LoVo (cell line): Measurements from ENCODE around the gene AURKAIP1.

Experiments
- DNase-seq: peaks from one replicate; pipeline ENCODE4 v3.0.0-alpha.2; 2016; ENCODE audit warnings: low spot score

The AURKAIP1 gene

DNA sequence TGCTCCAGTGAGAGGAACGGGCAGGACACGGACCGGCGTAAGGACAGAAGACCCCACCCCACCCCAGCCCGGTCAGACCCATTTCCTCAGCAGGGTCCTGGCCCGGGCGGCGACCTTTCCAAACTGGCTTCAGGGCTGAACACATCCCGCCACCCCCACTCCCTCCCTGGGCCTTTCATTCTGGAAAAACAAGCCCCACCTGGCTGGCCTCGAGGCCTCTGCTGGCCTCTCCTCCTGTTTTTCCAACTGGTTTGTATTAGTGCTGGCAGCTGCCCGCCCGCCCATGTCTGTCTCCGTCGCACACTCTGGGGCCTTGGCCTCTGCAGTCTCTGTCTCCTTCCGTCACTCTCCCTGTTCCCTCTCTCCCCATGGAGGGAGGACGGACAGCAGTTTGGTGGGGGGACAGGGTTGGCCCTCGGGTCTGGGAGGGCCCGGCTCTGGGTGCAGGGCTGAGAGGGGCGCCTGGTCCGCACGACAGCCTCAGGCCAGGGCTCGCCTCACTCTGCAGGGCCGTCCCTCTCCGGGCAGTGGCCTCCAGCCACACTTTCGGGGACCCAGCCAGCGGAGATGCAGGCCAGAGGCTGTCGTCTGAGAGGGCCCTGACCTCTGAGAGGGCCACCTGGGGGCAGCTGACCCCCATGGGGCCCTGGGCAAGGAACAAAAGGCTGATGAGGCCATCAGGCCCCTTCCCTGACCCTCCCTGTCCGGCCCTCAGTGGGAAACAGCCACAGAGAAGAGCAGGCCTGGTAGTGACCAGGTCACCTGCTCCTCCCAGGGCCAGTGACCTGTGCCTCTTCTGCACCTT, 15.1 kb downstream of the AURKAIP1 start:
- no peak for DNase-seq

DNA sequence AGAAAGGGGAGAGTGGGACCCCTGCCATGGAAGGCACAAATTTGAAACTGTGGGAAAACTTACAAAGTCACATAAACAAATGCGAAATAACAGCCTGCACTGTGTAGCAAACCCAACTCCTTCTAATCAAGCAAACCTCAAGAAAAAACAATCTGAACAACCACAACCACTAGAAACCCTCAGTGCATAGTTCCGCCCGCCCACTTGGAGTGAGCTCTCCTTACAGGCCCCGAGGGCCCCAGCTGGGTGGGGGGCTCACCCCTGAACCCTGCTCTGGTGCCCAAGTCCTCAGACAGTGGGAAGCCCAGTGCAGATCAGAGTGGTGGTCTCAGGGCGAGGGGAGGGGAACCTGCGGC, 15.7 kb downstream of the AURKAIP1 start:
- no peak for DNase-seq

DNA sequence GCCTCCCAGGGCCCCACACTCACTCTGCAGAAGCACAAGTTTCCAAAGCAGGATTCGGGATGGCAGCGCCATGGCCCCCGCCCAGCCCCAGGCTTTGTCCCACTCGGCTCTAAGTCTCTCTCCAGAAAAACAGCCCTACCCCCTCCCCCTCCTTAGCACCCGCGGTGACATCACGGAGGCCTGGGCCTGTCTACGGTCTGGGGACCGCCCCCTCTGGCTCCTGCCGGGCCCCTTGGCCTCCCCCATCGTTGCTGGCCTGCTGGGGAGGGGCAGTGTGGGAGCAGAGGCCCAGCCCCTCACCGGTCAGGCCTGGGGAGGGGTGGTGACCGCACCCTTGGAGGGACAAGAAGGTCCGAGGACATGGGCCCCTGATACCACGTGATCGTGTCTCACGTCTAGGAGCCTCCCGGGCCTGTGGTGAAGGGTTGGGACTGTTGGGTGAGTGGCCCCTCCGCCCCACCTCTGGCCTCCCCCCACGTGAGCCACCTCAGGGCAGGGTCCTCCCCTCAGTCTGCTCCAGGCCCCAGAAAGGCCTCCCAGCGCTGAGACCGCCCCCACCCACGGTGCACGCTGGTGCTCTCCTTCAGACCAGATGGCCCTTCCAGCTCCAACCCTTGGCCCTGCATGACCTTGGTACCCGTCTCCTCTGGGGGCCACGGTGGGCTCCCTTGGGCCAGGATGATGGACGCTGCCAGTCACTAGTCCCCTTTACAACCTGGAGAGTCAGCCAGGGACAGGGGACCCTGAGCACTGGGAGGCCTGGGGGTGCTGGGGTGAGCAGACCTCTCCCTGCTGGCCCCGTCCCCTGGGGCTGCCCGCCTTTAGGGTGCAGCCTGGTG, 16.4 kb downstream of the AURKAIP1 start, which contains the start of gene MXRA8:
Gene MXRA8 (minus strand): TSS at position 123 of the 839 bp plus-strand sequence. CDS start 51 bp downstream, at position 72.
- no peak for DNase-seq

DNA sequence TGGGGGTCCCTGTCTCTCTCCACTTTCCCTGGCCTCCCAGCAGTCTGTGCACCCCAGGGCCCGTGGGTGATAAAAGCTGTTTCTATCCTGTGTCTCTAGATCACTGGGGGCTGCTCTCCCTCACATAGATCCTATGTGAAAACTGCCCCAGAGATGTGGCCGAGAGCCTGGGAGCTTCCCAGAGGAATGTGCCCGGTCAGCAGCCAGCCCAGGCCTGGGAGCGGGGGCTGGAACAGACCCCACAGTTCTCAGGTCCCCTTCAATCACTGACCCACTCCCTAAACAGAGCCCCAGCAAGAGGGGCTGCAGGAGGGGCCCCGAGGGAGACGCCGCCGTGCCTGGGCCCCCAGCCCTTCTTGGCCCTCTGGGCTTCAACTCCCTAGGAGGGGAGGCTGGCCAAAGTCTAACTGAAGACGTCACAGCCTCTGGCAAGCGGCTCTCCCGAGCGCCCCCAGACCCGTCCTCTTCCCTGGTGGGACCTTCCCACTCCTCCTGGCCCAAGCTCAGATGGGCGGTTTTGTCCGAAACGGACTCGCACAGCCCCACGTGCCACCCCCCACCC, 17.1 kb downstream of the AURKAIP1 start:
- no peak for DNase-seq

DNA sequence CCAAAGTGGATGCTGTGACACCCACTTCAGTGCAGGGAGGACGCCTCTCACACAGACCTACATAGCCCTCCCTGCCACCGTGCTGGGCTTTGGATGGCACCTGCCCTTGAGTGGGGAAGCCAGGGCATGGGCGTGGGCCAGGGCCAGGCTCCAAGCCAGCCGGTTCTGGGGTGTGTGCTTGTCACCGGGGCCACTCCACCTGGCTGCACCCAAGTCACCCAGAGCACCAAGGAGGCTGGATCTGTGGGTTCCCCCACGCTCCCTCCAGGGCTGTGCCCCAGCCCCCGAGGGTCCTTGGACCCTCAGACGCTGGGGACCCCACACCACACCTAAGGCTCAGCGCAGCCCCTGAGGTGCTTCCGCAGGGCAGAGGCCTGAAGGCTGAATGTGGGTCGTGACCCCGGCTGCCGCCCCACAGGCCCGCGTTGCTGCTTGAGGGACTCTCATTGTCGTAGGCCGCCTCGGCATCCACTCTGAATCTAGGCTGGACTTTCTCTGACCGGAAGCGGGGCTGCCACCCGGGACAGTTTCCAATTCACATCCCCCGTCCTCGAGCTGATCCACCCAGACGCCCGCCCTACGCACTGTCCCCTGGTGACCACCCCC, 18.1 kb downstream of the AURKAIP1 start:
- no peak for DNase-seq

DNA sequence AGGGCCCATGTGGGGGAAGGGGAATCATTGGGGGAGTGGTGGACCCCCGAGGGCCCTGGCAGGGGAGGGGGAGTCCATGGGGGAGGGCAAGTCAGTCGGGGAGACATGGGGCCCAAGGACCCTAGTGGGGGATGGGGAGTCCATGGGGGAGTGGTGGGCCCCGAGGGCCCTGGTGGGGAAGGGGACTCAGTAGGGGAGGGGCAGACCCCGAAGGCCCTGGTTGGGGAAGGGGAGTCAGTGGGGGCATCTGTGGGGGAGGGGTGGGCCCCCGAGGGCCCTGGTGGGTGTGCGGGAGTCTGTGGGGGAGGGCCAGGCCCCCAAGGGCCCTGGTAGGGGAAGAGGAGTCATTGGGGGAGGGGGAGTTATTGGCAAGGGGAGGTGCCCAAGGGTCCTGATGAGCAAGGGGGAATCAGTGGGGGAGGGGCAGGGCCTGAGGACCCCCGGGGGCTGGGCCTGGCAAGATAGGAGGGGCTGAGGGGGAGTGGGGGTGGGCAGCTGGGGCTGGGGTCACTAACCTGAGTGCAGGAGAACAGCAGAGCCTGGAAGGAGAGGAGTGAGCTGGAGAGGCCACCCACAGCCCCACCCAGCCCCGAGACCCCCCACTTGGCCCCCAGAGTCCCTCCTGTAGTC, 18.7 kb downstream of the AURKAIP1 start:
- no peak for DNase-seq

DNA sequence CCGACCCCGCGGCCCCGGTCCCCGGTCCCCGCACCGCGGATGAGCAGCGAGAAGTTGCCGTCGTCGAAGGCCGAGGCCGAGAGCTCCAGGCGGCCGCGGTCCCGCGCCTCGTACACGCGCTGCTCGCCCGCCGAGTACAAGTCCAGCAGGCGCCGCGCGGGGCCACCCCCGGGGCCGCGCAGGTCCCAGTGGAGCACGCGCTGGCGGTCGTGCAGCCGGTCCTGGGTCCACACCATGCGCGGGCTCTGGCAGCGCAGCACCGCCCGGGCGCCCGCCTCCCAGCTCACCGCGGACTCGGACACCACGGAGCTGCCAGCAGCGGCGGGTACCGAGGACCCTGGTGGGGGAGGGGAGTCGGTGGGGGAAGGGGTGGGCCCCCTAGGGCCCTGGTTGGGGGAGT, 19.6 kb downstream of the AURKAIP1 start:
- no peak for DNase-seq

DNA sequence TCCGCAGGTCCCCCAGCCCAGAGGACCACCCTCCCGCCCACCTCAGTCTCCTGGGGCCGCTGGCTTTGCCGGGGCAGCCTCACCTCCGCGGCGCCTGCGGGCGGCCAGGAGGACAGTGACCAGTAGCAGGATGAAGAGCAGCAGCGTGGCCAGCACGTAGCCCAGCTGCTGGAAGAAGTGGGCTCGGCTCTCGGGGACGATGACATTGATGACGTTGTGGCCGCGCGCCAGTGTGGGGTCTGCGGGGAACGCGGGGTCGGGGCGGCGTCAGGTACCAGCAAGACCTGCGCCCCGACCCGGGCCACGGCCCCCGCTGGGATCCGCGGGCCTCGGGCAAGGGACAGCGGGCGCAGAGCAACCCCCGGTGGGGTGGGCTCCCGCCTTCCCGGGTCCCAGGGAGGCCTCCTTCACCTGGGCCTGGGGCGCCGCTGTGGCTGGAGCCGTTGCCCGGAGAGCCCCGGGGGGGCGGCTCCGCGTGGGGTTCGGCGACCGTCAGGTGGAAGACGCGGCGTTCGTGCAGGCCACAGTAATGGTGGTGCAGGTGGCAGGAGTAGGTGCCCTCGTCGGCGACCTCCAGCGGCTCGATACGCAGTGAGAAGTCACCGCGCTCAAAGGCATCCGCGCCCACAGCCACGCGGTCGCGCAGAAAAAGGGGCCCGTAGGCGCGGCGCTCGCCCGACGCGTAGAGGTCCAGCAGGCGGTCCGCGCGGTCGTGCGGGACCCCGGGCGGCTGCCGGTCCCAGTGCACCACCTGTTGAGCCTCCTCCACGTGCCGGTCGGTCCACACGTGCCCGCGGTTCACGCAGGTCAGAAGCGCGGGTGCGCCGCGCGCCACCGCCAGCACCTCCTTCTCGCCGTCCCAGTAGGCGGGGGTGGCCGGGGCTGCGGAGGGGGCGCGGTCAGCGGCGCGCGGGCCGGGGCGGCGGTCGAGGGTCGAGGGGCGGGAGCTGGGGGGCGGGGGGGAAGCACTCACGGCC, 20.4 kb downstream of the AURKAIP1 start:
- no peak for DNase-seq

DNA sequence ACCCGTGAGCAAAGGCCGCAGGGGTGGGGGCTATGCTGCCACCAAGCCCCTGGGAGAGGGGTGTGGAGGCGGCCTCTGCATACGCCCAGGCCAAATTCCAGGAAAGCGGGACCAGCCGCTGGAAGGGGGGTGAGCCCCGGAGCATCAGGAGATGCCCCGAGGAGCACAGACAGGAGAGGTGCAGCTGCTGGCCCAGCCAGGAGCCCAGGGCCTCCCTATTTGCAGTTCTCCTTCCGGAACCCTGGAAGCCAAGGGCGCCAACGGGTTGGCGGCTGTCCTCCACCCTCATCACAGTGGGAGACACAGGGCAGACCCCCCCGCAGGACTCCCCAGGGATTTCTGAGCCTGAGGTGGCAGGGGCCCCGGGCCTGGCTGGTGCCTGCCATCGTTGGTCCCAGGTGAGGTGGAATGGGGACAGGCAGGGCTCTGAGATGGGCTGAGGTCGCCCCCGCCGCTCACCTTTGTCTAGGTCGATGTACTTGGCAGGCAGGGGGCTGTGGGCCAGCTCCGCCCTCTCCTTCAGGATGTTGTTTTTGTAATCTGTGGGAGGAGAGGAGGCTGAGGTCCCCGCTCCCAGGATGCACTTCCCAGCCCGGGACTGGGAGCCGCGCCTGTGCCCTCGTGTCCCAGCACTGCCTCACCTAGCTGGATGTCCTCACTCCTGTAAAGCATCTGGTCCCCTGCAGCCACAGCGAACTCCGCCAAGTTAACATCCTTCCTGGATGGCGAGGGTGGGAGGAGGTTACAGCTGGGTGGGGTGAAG, 21.4 kb downstream of the AURKAIP1 start:
- DNase-seq: no peak

DNA sequence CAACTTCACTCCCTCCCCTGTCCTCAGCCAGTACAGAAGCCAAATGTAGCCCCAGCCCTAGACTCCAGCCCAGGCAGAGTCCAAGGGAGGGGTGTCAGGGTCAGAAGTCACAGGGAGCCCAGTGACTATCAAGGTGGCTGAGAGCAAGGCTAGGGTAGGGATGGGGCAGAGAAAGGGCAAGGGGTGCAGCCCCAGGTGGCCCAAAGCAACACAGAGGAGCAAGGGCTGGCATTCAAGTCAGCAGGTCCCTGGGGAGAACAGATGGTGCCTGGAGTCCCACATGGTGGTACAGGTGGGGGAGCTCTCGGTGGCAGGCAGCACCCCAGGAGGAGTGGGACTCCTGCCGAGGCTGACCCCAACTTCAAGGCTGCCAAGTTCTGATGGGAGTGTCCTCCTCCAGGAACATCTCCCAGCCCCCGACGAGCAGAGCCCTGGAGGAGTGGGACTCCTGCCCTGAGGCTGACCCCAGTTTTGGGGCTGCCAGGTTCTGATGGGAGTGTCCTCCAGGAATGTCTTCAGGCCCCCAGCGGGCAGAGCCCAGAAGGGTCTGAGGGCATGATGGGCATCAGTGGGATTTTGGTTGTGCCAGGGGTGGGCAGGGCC, 22.1 kb downstream of the AURKAIP1 start:
- no peak for DNase-seq

DNA sequence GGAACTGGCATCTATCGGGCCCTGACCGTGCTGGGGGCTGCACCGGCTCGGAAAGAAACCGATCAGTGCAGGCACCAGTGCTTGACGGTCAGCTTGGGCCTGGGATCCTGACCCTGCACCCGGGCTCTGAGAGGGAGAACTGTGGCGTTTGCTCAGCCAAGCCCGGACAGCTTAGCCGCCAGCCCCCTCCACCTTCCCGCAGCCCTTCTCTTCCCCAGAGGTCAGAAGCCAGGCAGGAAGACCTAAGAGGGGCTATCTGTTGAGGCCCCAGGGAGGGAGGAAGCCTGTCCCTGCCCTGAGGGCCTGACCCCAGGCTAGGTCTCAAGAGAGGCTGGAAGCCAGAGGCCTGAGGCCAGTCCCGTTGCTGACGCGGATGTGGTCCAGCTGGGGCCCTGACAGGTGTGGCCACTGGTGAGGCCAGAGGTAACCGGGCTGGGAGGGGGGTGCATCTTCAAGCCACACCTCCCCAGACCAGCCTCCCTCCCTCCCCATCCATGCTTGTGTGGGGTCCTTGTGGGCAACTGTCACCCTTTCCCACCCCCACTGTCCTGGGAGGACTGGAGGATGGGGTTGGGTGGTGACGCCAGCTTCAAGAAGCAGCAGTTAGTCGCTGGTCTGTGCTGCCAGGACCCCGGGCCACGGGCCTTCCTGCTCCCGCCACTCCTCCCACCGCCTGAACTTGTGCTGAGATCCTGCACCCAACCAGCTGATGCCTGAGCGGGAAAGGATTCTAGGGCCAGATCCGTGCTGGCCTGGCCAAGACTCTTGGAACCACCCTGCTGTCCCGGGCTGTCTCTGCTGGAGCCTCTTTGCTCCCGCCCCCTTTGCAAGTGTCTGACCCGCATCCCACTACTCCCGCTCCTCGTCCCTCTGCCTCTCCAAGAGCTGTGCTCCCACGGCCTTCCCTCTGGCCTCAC, 23.2 kb downstream of the AURKAIP1 start:
- no peak for DNase-seq

DNA sequence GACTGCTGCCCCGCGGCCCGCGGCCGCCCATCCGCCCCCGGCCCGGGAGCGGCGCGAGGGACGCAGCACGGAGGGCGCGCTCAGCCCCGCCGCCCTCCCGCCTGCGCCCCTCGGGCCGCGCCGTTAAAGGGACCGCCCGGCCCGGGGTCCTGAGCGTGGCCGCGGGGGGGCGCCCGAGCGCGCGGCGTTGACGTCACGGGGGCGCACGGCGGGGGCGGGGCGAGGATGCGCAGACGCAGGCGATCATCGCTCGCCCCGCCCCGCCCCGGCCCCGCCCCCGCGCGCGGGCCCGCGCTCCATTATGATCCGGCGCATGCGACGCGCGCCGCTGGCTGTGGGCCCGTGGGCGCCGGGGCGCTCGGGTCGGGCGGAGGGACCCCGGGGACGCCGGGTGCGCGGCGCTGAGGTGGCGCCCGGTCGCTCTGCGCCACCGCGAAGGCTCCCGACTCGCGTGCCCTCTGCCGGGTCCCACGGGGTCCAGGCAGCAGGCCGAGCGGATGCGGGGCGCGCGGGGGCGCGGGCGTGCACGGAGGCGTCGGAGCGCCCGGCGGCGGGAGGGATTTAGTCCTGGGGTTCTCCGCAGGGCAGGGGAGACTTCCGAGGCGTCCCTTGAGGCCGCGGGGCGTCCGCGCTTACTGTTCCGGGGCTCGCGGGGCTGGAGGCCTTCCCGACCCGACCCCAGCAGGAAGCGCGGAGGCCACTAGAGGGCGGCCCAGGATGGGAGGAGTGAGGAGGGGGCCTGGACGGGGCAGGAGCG, 25.6 kb downstream of the AURKAIP1 start, which contains the start of gene DVL1:
Gene DVL1 (minus strand): TSS at position 163 of the 757 bp plus-strand sequence. CDS start 353 bp downstream, outside the sequence.
- DNase-seq: peak; percentile 75

DNA sequence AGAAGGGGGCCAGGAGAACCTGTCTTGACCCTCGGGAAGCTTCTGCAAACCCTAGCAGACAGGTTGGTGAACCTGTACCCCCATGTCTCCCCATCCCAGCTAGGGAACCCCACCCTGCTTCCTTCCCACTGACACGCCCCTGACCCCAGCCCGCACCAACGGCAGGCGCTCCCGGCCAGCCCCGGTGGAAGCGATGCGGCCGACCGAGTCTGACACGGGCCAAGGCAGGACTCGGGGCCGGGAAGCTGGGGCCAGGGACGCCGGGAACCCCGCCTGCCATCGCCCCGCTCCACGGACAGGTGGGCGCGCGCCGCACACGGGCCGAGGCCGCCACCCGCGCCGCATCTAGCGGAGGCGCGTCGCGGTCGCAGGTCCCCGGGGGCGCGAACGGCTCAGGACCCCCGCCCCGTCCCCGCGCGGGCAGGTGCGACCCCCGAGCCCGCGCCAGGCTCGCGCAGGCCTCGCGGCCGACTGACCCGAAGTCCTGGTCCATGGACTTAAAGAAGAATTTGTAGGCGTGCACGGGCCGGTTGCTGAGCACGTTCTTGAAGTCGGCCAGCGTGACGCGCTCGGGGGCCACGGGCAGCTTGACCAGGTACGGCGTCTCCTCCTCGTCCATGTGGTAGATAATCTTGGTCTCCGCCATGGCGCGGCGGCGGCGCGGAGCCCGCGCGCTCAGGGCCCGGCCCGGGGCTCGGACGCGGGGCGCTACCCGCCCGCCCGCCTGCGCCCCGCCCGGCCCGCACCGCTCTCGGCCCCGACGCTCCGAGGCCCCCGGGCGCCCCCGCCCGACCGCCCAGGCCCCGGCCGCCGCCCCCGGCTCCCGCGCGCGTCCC, 26.4 kb downstream of the AURKAIP1 start:
- DNase-seq: no peak

DNA sequence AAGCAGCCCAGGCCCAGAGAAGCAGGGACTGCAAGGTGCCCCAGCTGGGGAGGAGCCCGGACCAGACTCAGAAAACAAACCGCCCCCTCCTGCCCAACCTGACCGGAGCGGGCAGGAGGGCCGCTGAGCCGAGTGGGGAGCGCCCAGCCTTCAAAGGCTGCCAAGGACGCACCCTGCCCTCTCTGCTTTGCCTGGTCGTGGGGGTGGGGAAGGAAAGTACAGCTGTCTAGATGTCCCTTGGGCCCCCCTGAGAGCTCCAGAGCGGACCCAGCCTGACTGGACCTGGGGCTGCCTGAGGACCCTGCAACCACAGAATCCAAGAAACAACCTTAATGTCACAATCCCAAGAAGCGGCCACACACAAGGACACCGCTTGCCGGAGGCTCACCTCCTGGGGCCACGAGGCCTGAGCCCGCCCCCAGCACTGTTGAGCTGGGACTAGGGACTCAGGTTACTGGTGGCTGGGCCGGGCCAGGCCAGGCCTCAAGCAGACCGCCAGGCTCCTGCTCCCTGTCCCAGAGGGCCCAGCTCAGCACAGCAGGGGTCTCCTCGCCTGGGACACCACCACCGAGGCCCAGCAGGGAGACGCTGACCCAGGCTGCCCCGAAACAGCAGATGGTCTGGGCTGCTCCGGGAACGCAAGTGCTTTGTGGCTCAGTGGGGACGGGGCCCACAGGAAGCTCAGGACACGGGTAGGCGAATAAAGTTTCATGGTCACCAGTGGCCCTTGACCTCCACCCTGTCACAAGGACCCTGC, 27.2 kb downstream of the AURKAIP1 start:
- peak; percentile 57 for DNase-seq

DNA sequence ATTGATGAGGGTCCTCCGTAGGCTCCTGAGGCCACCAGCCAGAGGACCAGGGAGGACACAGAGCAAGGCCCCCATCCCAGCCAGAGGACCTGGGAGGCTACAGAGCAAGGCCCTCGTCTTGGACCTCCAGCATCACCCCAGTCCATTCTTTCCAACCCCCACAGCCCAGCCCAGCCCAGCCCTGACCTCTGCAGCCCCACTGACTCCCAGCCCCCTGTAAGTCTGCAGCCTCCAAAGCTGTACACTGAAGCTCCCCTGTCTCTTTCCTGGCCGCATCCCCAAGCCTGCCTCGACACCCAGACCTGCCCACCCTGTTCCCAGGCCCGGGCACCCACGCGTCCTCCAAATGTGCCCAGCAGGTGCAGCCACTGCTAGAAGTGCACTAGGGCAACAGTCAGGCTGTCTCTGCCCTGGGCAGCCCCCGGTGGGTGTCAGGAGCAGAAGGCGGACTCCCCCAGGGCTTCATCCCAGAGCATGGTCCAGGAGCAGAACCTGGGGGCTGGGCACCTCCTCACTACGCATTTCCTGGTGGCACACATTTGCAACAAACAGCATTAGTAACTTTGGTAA, 27.9 kb downstream of the AURKAIP1 start:
- DNase-seq: no peak

DNA sequence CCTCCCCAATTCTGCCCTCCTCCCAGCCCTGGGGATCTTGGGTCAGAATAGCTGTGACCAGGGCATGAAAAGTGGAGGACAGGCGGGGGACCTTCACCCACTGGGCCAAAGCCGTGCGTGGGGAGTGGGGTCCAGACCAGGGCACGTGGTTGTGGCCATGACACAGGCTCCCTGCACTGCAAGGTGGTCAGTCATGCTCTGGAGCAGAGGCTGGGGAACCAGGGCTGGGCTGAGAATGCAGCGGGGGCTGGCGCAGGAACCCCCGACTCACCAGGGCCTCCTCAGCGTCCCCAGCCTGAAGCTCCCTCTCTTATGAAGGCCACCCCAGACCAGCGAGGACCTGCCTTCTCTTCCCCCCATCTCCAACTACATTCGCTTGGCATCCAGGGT, 28.5 kb downstream of the AURKAIP1 start:
- DNase-seq: no peak
